IMR-90 (cell line): ENCODE data around the gene RBBP8. TPM values are rescaled to one million over a fixed set of nuclear protein-coding genes. Genes with fewer than 3 reads are reported as not detected.

Source experiments
- ATAC-seq: fragments of 200-7000 bp; cut with Tn5 transposase; 2 replicates; pipeline ENCODE4 v1.9.1; 2020; ENCODE audit warnings: low read depth, mild to moderate bottlenecking, moderate library complexity
- BruUV-seq: library from RNA; stranded (reverse); fragments of 400-500 nt; replicated peaks from 2 replicates; lab custom pipeline; 2021; lab: Mats Ljungman, UMichigan
- CTCF ChIA-PET: fragments of 300-600 bp; formaldehyde crosslinking; extraction: SDS; loops from one replicate; lab custom pipeline; 2021; ENCODE audit warnings: antibody characterized with exemption; lab: Yijun Ruan, JAX
- POLR2A ChIA-PET: fragments of 300-600 bp; sonication (Branson Sonifier 250); formaldehyde crosslinking; loops from one replicate; lab custom pipeline; 2022; ENCODE audit warnings: antibody characterized with exemption; ENCODE audit not compliant: unreplicated experiment; lab: Charles Lee
- DNase-seq: peaks from one replicate; pipeline ENCODE4 v3.0.0; 2013
- H2AFZ ChIP-seq: replicated peaks from 2 replicates; pipeline ENCODE3; 2013; ENCODE audit warnings: low read length, mild to moderate bottlenecking; ENCODE audit not compliant: poor library complexity
- H2AK5ac ChIP-seq: 2 replicates; pipeline ENCODE4 v1.6.1; 2013; ENCODE audit warnings: low read depth, low read length, inconsistent platforms
- H2AK9ac ChIP-seq: replicated peaks from 2 replicates; pipeline ENCODE3; 2013; ENCODE audit warnings: mild to moderate bottlenecking, low read depth, low read length, moderate library complexity; ENCODE audit not compliant: poor library complexity
- H2BK120ac ChIP-seq: 2 replicates; pipeline ENCODE4 v1.6.1; 2013; ENCODE audit warnings: low read depth, low read length, inconsistent platforms
- H2BK15ac ChIP-seq: 3 replicates; pipeline ENCODE4 v1.6.1; 2013; ENCODE audit warnings: low read depth, low read length, inconsistent platforms
- H2BK20ac ChIP-seq: 2 replicates; pipeline ENCODE4 v1.6.1; 2013; ENCODE audit warnings: low read depth, mild to moderate bottlenecking, inconsistent platforms, low read length, moderate library complexity
- H2BK5ac ChIP-seq: 2 replicates; pipeline ENCODE4 v1.6.1; 2013; ENCODE audit warnings: mild to moderate bottlenecking, low read depth, low read length, inconsistent platforms; ENCODE audit not compliant: poor library complexity, severe bottlenecking
- H3K14ac ChIP-seq: replicated peaks from 2 replicates; pipeline ENCODE4 v1.6.1; 2013; ENCODE audit warnings: low read depth, low read length, inconsistent platforms
- H3K18ac ChIP-seq: 2 replicates; pipeline ENCODE4 v1.6.1; 2013; ENCODE audit warnings: low read depth, low read length, control low read depth
- H3K23ac ChIP-seq: 2 replicates; pipeline ENCODE4 v1.6.1; 2013; ENCODE audit warnings: low read depth, low read length, inconsistent platforms
- H3K27ac ChIP-seq: 2 replicates; pipeline ENCODE4 v1.5.1; 2013; ENCODE audit warnings: mild to moderate bottlenecking, control low read depth, low read length; ENCODE audit not compliant: insufficient read depth
- H3K27me3 ChIP-seq: 2 replicates; pipeline ENCODE4 v1.6.1; 2013; ENCODE audit warnings: low read length; ENCODE audit not compliant: control insufficient read depth, insufficient read depth
- H3K36me3 ChIP-seq: 2 replicates; pipeline ENCODE4 v1.6.1; 2013; ENCODE audit warnings: low read length, mixed read lengths; ENCODE audit not compliant: control insufficient read depth, insufficient read depth
- H3K4ac ChIP-seq: 2 replicates; pipeline ENCODE4 v1.6.1; 2013; ENCODE audit warnings: low read depth, low read length, inconsistent platforms
- H3K4me1 ChIP-seq: 2 replicates; pipeline ENCODE4 v1.6.1; 2013; ENCODE audit warnings: low read length, mixed read lengths; ENCODE audit not compliant: control insufficient read depth, insufficient read depth
- H3K4me2 ChIP-seq: 2 replicates; pipeline ENCODE4 v1.6.1; 2013; ENCODE audit warnings: low read depth, mild to moderate bottlenecking, control low read depth, low read length, moderate library complexity
- H3K4me3 ChIP-seq: 2 replicates; pipeline ENCODE4 v1.5.1; 2013; ENCODE audit warnings: low read depth, mild to moderate bottlenecking, control low read depth, low read length, moderate library complexity; ENCODE audit not compliant: insufficient read depth
- H3K56ac ChIP-seq: 2 replicates; pipeline ENCODE4 v1.6.1; 2013; ENCODE audit warnings: low read length, inconsistent platforms; ENCODE audit not compliant: insufficient read depth; ENCODE audit errors: extremely low read depth
- H3K79me1 ChIP-seq, 2 experiments: 2 replicates each; pipeline ENCODE4 v1.6.1; 2013; ENCODE audit warnings: low read length in 2 of 2, inconsistent platforms in 1 of 2, low read depth in 1 of 2
- H3K9ac ChIP-seq: 2 replicates; pipeline ENCODE4 v1.6.1; 2013; ENCODE audit warnings: low read depth, low read length, control low read depth
- H3K9me1 ChIP-seq: 2 replicates; pipeline ENCODE4 v1.6.1; 2013; ENCODE audit warnings: low read length, inconsistent platforms; ENCODE audit not compliant: insufficient read depth
- H3K9me3 ChIP-seq: 2 replicates; pipeline ENCODE4 v1.6.1; 2013; ENCODE audit warnings: low read length; ENCODE audit not compliant: control insufficient read depth, insufficient read depth
- H4K20me1 ChIP-seq: 2 replicates; pipeline ENCODE4 v1.6.1; 2013; ENCODE audit warnings: low read length, inconsistent platforms; ENCODE audit not compliant: insufficient read depth
- H4K5ac ChIP-seq: 2 replicates; pipeline ENCODE4 v1.6.1; 2013; ENCODE audit warnings: mild to moderate bottlenecking, low read depth, low read length, control low read depth
- H4K8ac ChIP-seq, 2 experiments: 2 replicates each; pipeline ENCODE4 v1.6.1; 2013; ENCODE audit warnings: low read depth in 2 of 2, low read length in 2 of 2, control low read depth in 1 of 2, inconsistent platforms in 1 of 2
- H4K91ac ChIP-seq: 2 replicates; pipeline ENCODE4 v1.6.1; 2013; ENCODE audit warnings: low read depth, low read length, inconsistent platforms; ENCODE audit not compliant: insufficient read depth
- BHLHE40 ChIP-seq: fragments of 150-350 bp; IDR thresholded peaks from 2 replicates; pipeline ENCODE4 v1.6.1; 2016; ENCODE audit warnings: mild to moderate bottlenecking, low read depth, low read length
- CEBPB ChIP-seq: IDR thresholded peaks from 2 replicates; pipeline ENCODE4 v1.6.1; 2012; ENCODE audit warnings: low read depth, low read length, improper control_type of control experiment
- ELK1 ChIP-seq: fragments of 150-350 bp; IDR thresholded peaks from 2 replicates; pipeline ENCODE4 v1.6.1; 2016; ENCODE audit warnings: low read depth, mild to moderate bottlenecking, low read length, moderate library complexity, borderline replicate concordance
- FOS ChIP-seq: fragments of 150-350 bp; IDR thresholded peaks from 2 replicates; pipeline ENCODE4 v1.6.1; 2016; ENCODE audit warnings: low read depth, low read length
- MAFK ChIP-seq: IDR thresholded peaks from 2 replicates; pipeline ENCODE4 v1.6.1; 2012; ENCODE audit warnings: low read depth, low read length, improper control_type of control experiment
- MAZ ChIP-seq: IDR thresholded peaks from 2 replicates; pipeline ENCODE4 v1.6.1; 2012; ENCODE audit warnings: low read depth, mild to moderate bottlenecking, low read length, improper control_type of control experiment, moderate library complexity, borderline replicate concordance
- NFE2L2 ChIP-seq: fragments of 150-350 bp; IDR thresholded peaks from 2 replicates; pipeline ENCODE4 v1.6.1; 2016; ENCODE audit warnings: low read depth, mild to moderate bottlenecking, low read length
- POLR2A ChIP-seq: IDR thresholded peaks from 2 replicates; pipeline ENCODE4 v1.6.1; 2012; ENCODE audit warnings: mild to moderate bottlenecking, low read depth, low read length
- RAD21 ChIP-seq: IDR thresholded peaks from 2 replicates; pipeline ENCODE4 v1.6.1; 2012; ENCODE audit warnings: low read length, improper control_type of control experiment
- RCOR1 ChIP-seq: IDR thresholded peaks from 2 replicates; pipeline ENCODE4 v1.6.1; 2012; ENCODE audit warnings: mild to moderate bottlenecking, low read length, improper control_type of control experiment; ENCODE audit not compliant: insufficient replicate concordance
- RFX5 ChIP-seq: IDR thresholded peaks from 2 replicates; pipeline ENCODE4 v1.8.0; 2012; ENCODE audit warnings: low read depth, mild to moderate bottlenecking, low read length, moderate library complexity
- WGBS, 2 experiments: methylation state at CpG; one replicate each; pipeline versions ENCODE4 v1.1.5 to v1.1.7; 2013; ENCODE audit warnings: missing lambda C conversion rate in 2 of 2; ENCODE audit not compliant: insufficient read length in 1 of 2; ENCODE audit errors: extremely low coverage in 2 of 2; 5-methylcytosine and 5-hydroxymethylcytosine counted together
- dilution Hi-C: fragments of 300-500 bp; cut with HindIII; formaldehyde crosslinking; loops from one replicate; pipeline ENCODE4 v1.14.3; 2018; ENCODE audit warnings: low sequenced_read_pairs; ENCODE audit not compliant: unreplicated experiment
- in situ Hi-C: fragments of 300-500 bp; cut with MboI; formaldehyde crosslinking; loops from 3 replicates; pipeline ENCODE4 v1.14.3; 2019; ENCODE audit warnings: low sequenced_read_pairs, inconsistent platforms, mixed read lengths
- intact Hi-C: fragments of 100-400 bp; cut with micrococcal nuclease; formaldehyde crosslinking; loops from 2 replicates; pipeline ENCODE4 v1.10.0; 2022
- polyA plus RNA-seq, 3 experiments: library from polyadenylated mRNA; depleted of rRNA; stranded (reverse); fragments of >200 nt; gene quantifications; 2 replicates each; pipeline ENCODE4 v1.2.3, GENCODE V29; 2012; ENCODE audit warnings: low replicate concordance in 1 of 3
- total RNA-seq: library from RNA; depleted of rRNA; stranded (reverse); fragments of >200 nt; gene quantifications from 2 replicates; pipeline ENCODE4 v1.2.3, GENCODE V29; 2012

RBBP8 gene
- total and polyA plus RNA-seq, 2 of the 4 experiments (the other 2 are of a cell fraction) = 12.0 to 21.1 TPM

GRCh38 chr18:23021623-23022022 lies 88.5 kb downstream of the RBBP8 start:
- H4K20me1 ChIP-seq = no peaks in the 10 kb centered on the region
- H3K56ac ChIP-seq = no peak overlapping the region
- no peak overlapping the region for H2BK120ac ChIP-seq
- no peak overlapping the region for H4K91ac ChIP-seq
- no peak overlapping the region for H3K23ac ChIP-seq
- H2AK9ac ChIP-seq = no peak overlapping the region
- WGBS, 2 experiments = no CpG with 5 or more reads among the region's 2 CpGs
- DNase-seq = no peak
- H3K4me2 ChIP-seq = no peak overlapping the region
- H3K9ac ChIP-seq = no peak overlapping the region
- H4K5ac ChIP-seq = no peak overlapping the region
- H4K8ac ChIP-seq = no peak overlapping the region
- TF ChIP-seq CEBPB (no peak), ELK1 (no peak), RAD21 (no peak), BHLHE40 (no peak), RFX5 (no peak), POLR2A (no peak), FOS (no peak), MAZ (no peak), RCOR1 (no peak), NFE2L2 (no peak), MAFK (no peak)
- H3K27me3 ChIP-seq = no peaks in the 10 kb centered on the region
- H3K14ac ChIP-seq = no peak overlapping the region
- H3K4me1 ChIP-seq = no peaks in the 10 kb centered on the region
- no peak overlapping the region for H3K4me3 ChIP-seq
- H3K36me3 ChIP-seq = peaks cover 2% of the 10 kb centered on the region
- H2AK5ac ChIP-seq = no peak overlapping the region
- ChIA-PET POLR2A (interaction anchor here (0.6 kb wide), 1 partner anchor 214 kb away, joined by 3 read pairs; no protein-coding TSS in a partner anchor), CTCF (no interaction called here)
- intact Hi-C loops (no loop called here), in situ Hi-C loops (no loop called here), dilution Hi-C loops (no loop called here)
- H3K79me1 ChIP-seq = no peaks in the 10 kb centered on the region
- no peak overlapping the region for H2AFZ ChIP-seq
- H2BK15ac ChIP-seq = no peak overlapping the region
- no peaks in the 10 kb centered on the region for H3K9me1 ChIP-seq
- no peak overlapping the region for H2BK20ac ChIP-seq
- H3K18ac ChIP-seq = no peak overlapping the region
- no TSS peak for BruUV-seq
- no peak overlapping the region for H2BK5ac ChIP-seq
- no peaks in the 10 kb centered on the region for H3K9me3 ChIP-seq
- ATAC-seq = no peak
- no peak overlapping the region for H3K4ac ChIP-seq
- H3K27ac ChIP-seq = no peak overlapping the region
